ENCODE results near the gene BNC2.

BNC2 gene

GRCh38 chr9:16625811-16626210, 244.7 kb downstream of the BNC2 start:
- Histone ChIP-seq H3K79me1 (ENCODE audit: low read depth, low read length) (no peaks in the 10 kb centered on the region), H2AFZ (ENCODE audit: low read length) (peak overlapping the region; percentile 73), H4K91ac (ENCODE audit: low read depth, low read length, poor library complexity) (no peak overlapping the region), H2BK120ac (ENCODE audit: low read depth, low read length) (no peak overlapping the region), H3K14ac (ENCODE audit: low read length) (no peak overlapping the region), H4K8ac (ENCODE audit: low read depth, low read length) (no peak overlapping the region), H3K36me3 (replicated peaks in 1 of 2; ENCODE audit: control insufficient read depth in 2 of 2, insufficient read depth in 2 of 2, low read length in 2 of 2) (no peaks in the 10 kb centered on the region), H3K27ac (replicated peaks; ENCODE audit: low read length) (no peak overlapping the region), H2BK12ac (ENCODE audit: low read length) (no peak overlapping the region), H3K4me2 (ENCODE audit: insufficient read depth, low read length, poor library complexity, severe bottlenecking) (no peak overlapping the region), H2BK15ac (ENCODE audit: low read length) (no peak overlapping the region), H3K9ac (ENCODE audit: low read depth, low read length, poor library complexity) (no peak overlapping the region), H3K9me3 (replicated peaks in 1 of 2; ENCODE audit: control insufficient read depth in 2 of 2, insufficient read depth in 1 of 2, low read depth in 1 of 2, low read length in 2 of 2) (no peaks in the 10 kb centered on the region), H3K4ac (ENCODE audit: low read length) (no peak overlapping the region), H2AK5ac (ENCODE audit: low read depth, low read length) (no peak overlapping the region), H3K18ac (ENCODE audit: low read length) (no peak overlapping the region), H3K4me1 (ENCODE audit: control insufficient read depth in 2 of 2, insufficient read depth in 1 of 2, low read depth in 1 of 2, low read length in 2 of 2) (peaks cover 22 to 28% of the 10 kb centered on the region in 2 donors), H2BK5ac (ENCODE audit: low read length) (no peak overlapping the region), H3K4me3 (ENCODE audit: low read length in 2 of 2) (no peak overlapping the region), H3K27me3 (ENCODE audit: control insufficient read depth in 3 of 3, insufficient read depth in 3 of 3, low read depth in 1 of 3, low read length in 3 of 3) (no peaks in the 10 kb centered on the region), H3K23ac (ENCODE audit: low read depth, low read length, poor library complexity) (no peak overlapping the region)
- no peak for DNase-seq (ENCODE audit: low spot score)
- WGBS, 2 donors (ENCODE audit: extremely low coverage in 2 of 2, insufficient read length in 2 of 2, insufficient replicate concordance in 1 of 2) = no CpG with 5 or more reads among the region's 1 CpG

DNA sequence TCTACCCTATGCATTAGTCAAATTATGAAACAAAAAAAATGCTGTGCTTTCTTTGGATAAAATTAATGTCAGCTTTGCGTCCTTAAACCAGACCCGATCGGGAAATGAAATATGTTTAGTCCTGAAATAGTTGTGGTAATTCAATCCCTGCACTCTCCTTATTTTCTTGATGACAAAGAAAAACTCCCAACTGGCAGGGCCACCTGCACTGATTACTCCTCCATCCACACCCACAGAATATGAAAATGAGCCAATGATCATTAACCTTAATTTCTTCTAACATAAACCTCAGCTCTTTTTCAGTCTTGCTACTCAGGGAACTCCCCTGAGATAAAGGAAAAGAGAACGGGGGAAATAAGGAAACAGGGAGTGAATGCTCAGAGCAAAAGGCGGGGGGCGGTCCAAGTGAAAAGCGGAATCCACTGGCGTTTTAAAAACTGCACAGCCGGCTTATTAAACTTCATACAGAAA, 245.3 kb downstream of the BNC2 start:
- Histone ChIP-seq H3K4ac (ENCODE audit: low read length) (no peak overlapping the region), H3K14ac (ENCODE audit: low read length) (no peak overlapping the region), H3K36me3 (replicated peaks in 1 of 2; ENCODE audit: control insufficient read depth in 2 of 2, insufficient read depth in 2 of 2, low read length in 2 of 2) (no peaks in the 10 kb centered on the region), H2BK120ac (ENCODE audit: low read depth, low read length) (no peak overlapping the region), H2AK5ac (ENCODE audit: low read depth, low read length) (no peak overlapping the region), H3K4me3 (ENCODE audit: low read length in 2 of 2) (no peak overlapping the region), H2BK5ac (ENCODE audit: low read length) (no peak overlapping the region), H3K18ac (ENCODE audit: low read length) (no peak overlapping the region), H3K4me2 (ENCODE audit: insufficient read depth, low read length, poor library complexity, severe bottlenecking) (no peak overlapping the region), H3K4me1 (ENCODE audit: control insufficient read depth in 2 of 2, insufficient read depth in 1 of 2, low read depth in 1 of 2, low read length in 2 of 2) (peaks cover 22 to 28% of the 10 kb centered on the region in 2 donors), H2AFZ (ENCODE audit: low read length) (peak overlapping the region; percentile 6), H3K79me1 (ENCODE audit: low read depth, low read length) (no peaks in the 10 kb centered on the region), H3K9ac (ENCODE audit: low read depth, low read length, poor library complexity) (no peak overlapping the region), H3K27ac (replicated peaks; ENCODE audit: low read length) (no peak overlapping the region), H3K9me3 (replicated peaks in 1 of 2; ENCODE audit: control insufficient read depth in 2 of 2, insufficient read depth in 1 of 2, low read depth in 1 of 2, low read length in 2 of 2) (no peaks in the 10 kb centered on the region), H4K8ac (ENCODE audit: low read depth, low read length) (no peak overlapping the region), H2BK15ac (ENCODE audit: low read length) (no peak overlapping the region), H4K91ac (ENCODE audit: low read depth, low read length, poor library complexity) (no peak overlapping the region), H2BK12ac (ENCODE audit: low read length) (no peak overlapping the region), H3K23ac (ENCODE audit: low read depth, low read length, poor library complexity) (no peak overlapping the region), H3K27me3 (ENCODE audit: control insufficient read depth in 3 of 3, insufficient read depth in 3 of 3, low read depth in 1 of 3, low read length in 3 of 3) (no peaks in the 10 kb centered on the region)
- WGBS, 2 donors (ENCODE audit: extremely low coverage in 2 of 2, insufficient read length in 2 of 2, insufficient replicate concordance in 1 of 2) = no CpG with 5 or more reads among the region's 9 CpGs
- no peak for DNase-seq (ENCODE audit: low spot score)

GRCh38 chr9:16624744-16625117, 245.7 kb downstream of the BNC2 start:
- Histone ChIP-seq H3K4me1 (ENCODE audit: control insufficient read depth in 2 of 2, insufficient read depth in 1 of 2, low read depth in 1 of 2, low read length in 2 of 2) (peaks cover 22 to 28% of the 10 kb centered on the region in 2 donors), H3K36me3 (replicated peaks in 1 of 2; ENCODE audit: control insufficient read depth in 2 of 2, insufficient read depth in 2 of 2, low read length in 2 of 2) (no peaks in the 10 kb centered on the region), H3K79me1 (ENCODE audit: low read depth, low read length) (no peaks in the 10 kb centered on the region), H3K27me3 (ENCODE audit: control insufficient read depth in 3 of 3, insufficient read depth in 3 of 3, low read depth in 1 of 3, low read length in 3 of 3) (no peaks in the 10 kb centered on the region), H4K8ac (ENCODE audit: low read depth, low read length) (no peak overlapping the region), H2AK5ac (ENCODE audit: low read depth, low read length) (no peak overlapping the region), H2BK12ac (ENCODE audit: low read length) (no peak overlapping the region), H3K18ac (ENCODE audit: low read length) (no peak overlapping the region), H3K9ac (ENCODE audit: low read depth, low read length, poor library complexity) (no peak overlapping the region), H2BK15ac (ENCODE audit: low read length) (no peak overlapping the region), H3K27ac (replicated peaks; ENCODE audit: low read length) (no peak overlapping the region), H3K14ac (ENCODE audit: low read length) (no peak overlapping the region), H2BK120ac (ENCODE audit: low read depth, low read length) (no peak overlapping the region), H3K23ac (ENCODE audit: low read depth, low read length, poor library complexity) (no peak overlapping the region), H3K4me3 (ENCODE audit: low read length in 2 of 2) (no peak overlapping the region), H3K9me3 (replicated peaks in 1 of 2; ENCODE audit: control insufficient read depth in 2 of 2, insufficient read depth in 1 of 2, low read depth in 1 of 2, low read length in 2 of 2) (no peaks in the 10 kb centered on the region), H2BK5ac (ENCODE audit: low read length) (no peak overlapping the region), H3K4me2 (ENCODE audit: insufficient read depth, low read length, poor library complexity, severe bottlenecking) (no peak overlapping the region), H3K4ac (ENCODE audit: low read length) (no peak overlapping the region), H2AFZ (ENCODE audit: low read length) (no peak overlapping the region), H4K91ac (ENCODE audit: low read depth, low read length, poor library complexity) (no peak overlapping the region)
- DNase-seq (ENCODE audit: low spot score) = no peak
- no CpG with 5 or more reads among the region's 3 CpGs for WGBS, 2 donors (ENCODE audit: extremely low coverage in 2 of 2, insufficient read length in 2 of 2, insufficient replicate concordance in 1 of 2)

- H3K18ac ChIP-seq (ENCODE audit: low read length) = no peak overlapping the region
- H3K79me1 ChIP-seq (ENCODE audit: low read depth, low read length) = no peaks in the 10 kb centered on the region
- H3K9me3 ChIP-seq (replicated peaks in 1 of 2; ENCODE audit: control insufficient read depth in 2 of 2, insufficient read depth in 1 of 2, low read depth in 1 of 2, low read length in 2 of 2) = no peaks in the 10 kb centered on the region
- no peak overlapping the region for H2BK12ac ChIP-seq (ENCODE audit: low read length)
- no peak for DNase-seq (ENCODE audit: low spot score)
- no peak overlapping the region for H2BK5ac ChIP-seq (ENCODE audit: low read length)
- no peak overlapping the region for H3K14ac ChIP-seq (ENCODE audit: low read length)
- H2BK120ac ChIP-seq (ENCODE audit: low read depth, low read length) = no peak overlapping the region
- H3K36me3 ChIP-seq (replicated peaks in 1 of 2; ENCODE audit: control insufficient read depth in 2 of 2, insufficient read depth in 2 of 2, low read length in 2 of 2) = no peaks in the 10 kb centered on the region
- H2AK5ac ChIP-seq (ENCODE audit: low read depth, low read length) = no peak overlapping the region
- no peak overlapping the region for H4K91ac ChIP-seq (ENCODE audit: low read depth, low read length, poor library complexity)
- no peak overlapping the region for H2AFZ ChIP-seq (ENCODE audit: low read length)
- H3K4me1 ChIP-seq (ENCODE audit: control insufficient read depth in 2 of 2, insufficient read depth in 1 of 2, low read depth in 1 of 2, low read length in 2 of 2) = peaks cover 22 to 28% of the 10 kb centered on the region in 2 donors
- WGBS, 2 donors (ENCODE audit: extremely low coverage in 2 of 2, insufficient read length in 2 of 2, insufficient replicate concordance in 1 of 2) = no CpG with 5 or more reads among the region's 6 CpGs
- H3K9ac ChIP-seq (ENCODE audit: low read depth, low read length, poor library complexity) = no peak overlapping the region
- H3K4me3 ChIP-seq (ENCODE audit: low read length in 2 of 2) = no peak overlapping the region
- H2BK15ac ChIP-seq (ENCODE audit: low read length) = no peak overlapping the region
- H3K27ac ChIP-seq (replicated peaks; ENCODE audit: low read length) = no peak overlapping the region
- no peak overlapping the region for H3K4me2 ChIP-seq (ENCODE audit: insufficient read depth, low read length, poor library complexity, severe bottlenecking)
- no peak overlapping the region for H3K4ac ChIP-seq (ENCODE audit: low read length)
- no peak overlapping the region for H3K23ac ChIP-seq (ENCODE audit: low read depth, low read length, poor library complexity)
- no peak overlapping the region for H4K8ac ChIP-seq (ENCODE audit: low read depth, low read length)
- H3K27me3 ChIP-seq (ENCODE audit: control insufficient read depth in 3 of 3, insufficient read depth in 3 of 3, low read depth in 1 of 3, low read length in 3 of 3) = no peaks in the 10 kb centered on the region
These were observed 246.3 kb downstream of the BNC2 start for GRCh38 chr9:16623989-16624743.
